ENCODE results near the gene ANKRD29.

DNA sequence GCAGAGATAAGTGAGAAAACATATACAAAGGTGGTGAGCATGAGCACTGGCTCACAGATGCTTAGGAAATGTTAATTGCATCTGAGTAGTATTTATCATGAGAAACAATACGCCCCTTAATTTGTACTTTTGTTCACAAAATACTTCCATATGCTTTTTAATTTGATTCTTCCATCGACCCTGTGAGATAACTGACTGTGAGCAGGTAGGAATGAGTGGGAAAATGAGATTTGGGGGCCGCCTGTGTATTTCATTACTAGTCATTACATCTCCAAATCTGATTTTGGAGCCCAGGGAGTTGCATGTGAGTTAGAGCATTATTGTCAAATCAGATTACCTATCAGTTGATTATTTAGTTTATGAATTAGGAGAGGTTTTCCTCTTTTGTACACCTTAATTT, 39.7 kb downstream of the ANKRD29 start:
- no peak for TF ChIP-seq NFE2L2 (IDR thresholded peaks at IDR 0.05; ENCODE audit: low read depth, low read length)
- TF ChIP-seq, protein P1, sequence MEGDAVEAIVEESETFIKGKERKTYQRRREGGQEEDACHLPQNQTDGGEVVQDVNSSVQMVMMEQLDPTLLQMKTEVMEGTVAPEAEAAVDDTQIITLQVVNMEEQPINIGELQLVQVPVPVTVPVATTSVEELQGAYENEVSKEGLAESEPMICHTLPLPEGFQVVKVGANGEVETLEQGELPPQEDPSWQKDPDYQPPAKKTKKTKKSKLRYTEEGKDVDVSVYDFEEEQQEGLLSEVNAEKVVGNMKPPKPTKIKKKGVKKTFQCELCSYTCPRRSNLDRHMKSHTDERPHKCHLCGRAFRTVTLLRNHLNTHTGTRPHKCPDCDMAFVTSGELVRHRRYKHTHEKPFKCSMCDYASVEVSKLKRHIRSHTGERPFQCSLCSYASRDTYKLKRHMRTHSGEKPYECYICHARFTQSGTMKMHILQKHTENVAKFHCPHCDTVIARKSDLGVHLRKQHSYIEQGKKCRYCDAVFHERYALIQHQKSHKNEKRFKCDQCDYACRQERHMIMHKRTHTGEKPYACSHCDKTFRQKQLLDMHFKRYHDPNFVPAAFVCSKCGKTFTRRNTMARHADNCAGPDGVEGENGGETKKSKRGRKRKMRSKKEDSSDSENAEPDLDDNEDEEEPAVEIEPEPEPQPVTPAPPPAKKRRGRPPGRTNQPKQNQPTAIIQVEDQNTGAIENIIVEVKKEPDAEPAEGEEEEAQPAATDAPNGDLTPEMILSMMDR (conservative IDR thresholded peaks at IDR 0.05; ENCODE audit: low read depth, low read length): no peak
- TF ChIP-seq, protein P2, sequence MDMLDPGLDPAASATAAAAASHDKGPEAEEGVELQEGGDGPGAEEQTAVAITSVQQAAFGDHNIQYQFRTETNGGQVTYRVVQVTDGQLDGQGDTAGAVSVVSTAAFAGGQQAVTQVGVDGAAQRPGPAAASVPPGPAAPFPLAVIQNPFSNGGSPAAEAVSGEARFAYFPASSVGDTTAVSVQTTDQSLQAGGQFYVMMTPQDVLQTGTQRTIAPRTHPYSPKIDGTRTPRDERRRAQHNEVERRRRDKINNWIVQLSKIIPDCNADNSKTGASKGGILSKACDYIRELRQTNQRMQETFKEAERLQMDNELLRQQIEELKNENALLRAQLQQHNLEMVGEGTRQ (IDR thresholded peaks at IDR 0.05; ENCODE audit: low read depth, low read length): no peak
- no peak for TF ChIP-seq POLR2A (IDR thresholded peaks at IDR 0.05; ENCODE audit: low read depth, low read length)
- TF ChIP-seq RAD21 (IDR thresholded peaks at IDR 0.05; ENCODE audit: low read length): no peak
- no peak for TF ChIP-seq SMC3 (IDR thresholded peaks at IDR 0.05; ENCODE audit: low read depth, low read length)
- no peak for TF ChIP-seq MAZ (IDR thresholded peaks at IDR 0.05; ENCODE audit: borderline replicate concordance, low read depth, low read length)
- TF ChIP-seq FOS (IDR thresholded peaks at IDR 0.05; ENCODE audit: low read depth, low read length): no peak

All from IMR-90 (cell line).